H1 (cell line): ENCODE data around the gene XPO1. TPM values are rescaled to one million over a fixed set of nuclear protein-coding genes. Genes with fewer than 3 reads are reported as not detected.

Experiments
- ASH2L ChIP-seq: fragments of 200-600, 300-600 bp; sonication (generic); IDR thresholded peaks from one replicate; pipeline ENCODE4 v1.7.1; 2017; ENCODE audit warnings: low read length
- E2F6 ChIP-seq: IDR thresholded peaks from 2 replicates; pipeline ENCODE4 v1.6.1; 2012; ENCODE audit warnings: inconsistent platforms
- EGR1 ChIP-seq: IDR thresholded peaks from 2 replicates; pipeline ENCODE4 v1.6.1; 2011; ENCODE audit warnings: low read depth, low read length, borderline replicate concordance
- MAX ChIP-seq: IDR thresholded peaks from 2 replicates; pipeline ENCODE4 v1.6.1; 2012; ENCODE audit warnings: inconsistent platforms
- SP1 ChIP-seq: IDR thresholded peaks from 2 replicates; pipeline ENCODE4 v1.6.1; 2011; ENCODE audit warnings: low read depth, low read length
- SRF ChIP-seq: IDR thresholded peaks from 2 replicates; pipeline ENCODE4 v1.6.1; 2011; ENCODE audit warnings: mild to moderate bottlenecking, low read depth, low read length, moderate library complexity
- polyA plus RNA-seq, 7 experiments: library from polyadenylated mRNA; depleted of rRNA in 3 of 7; stranded (reverse) in 5 of 7; unstranded in 2 of 7; fragments of >200 nt in 5 of 7; fragments of 200-250 nt in 2 of 7; gene quantifications; 1 replicate in 5 of 7; 2 replicates in 1 of 7; 4 replicates in 1 of 7; pipeline versions ENCODE4 v1.2.1 to v1.2.3, GENCODE V29; 2011 to 2013; ENCODE audit warnings: missing spikeins in 2 of 7, mixed read lengths in 2 of 7
- total RNA-seq: library from RNA; stranded (reverse); fragmentation: NEBNext Ultra II Directional; extraction: Animal tissue kit (Norgen Biotek cat#: 25700); gene quantifications from 2 replicates; pipeline ENCODE4 v1.2.1, GENCODE V29; 2021
- TF ChIP-seq, protein P1 (sequence below), 3 experiments: IDR thresholded peaks; 1 replicate in 2 of 3; 2 replicates in 1 of 3; pipeline versions ENCODE4 v1.5.1 to v1.6.1; 2011; ENCODE audit warnings: low read length in 3 of 3, mild to moderate bottlenecking in 3 of 3, inconsistent platforms in 2 of 3, low read depth in 1 of 3, moderate library complexity in 1 of 3; ENCODE audit not compliant: insufficient read depth in 1 of 3; ENCODE audit errors: control extremely low read depth in 1 of 3

The XPO1 gene
- total and polyA plus RNA-seq, 2 of the 8 experiments (the other 6 are each of a cell fraction or from before 2014, with no cell fraction given): 110 to 296 TPM

GRCh38 chr2:61470122-61470951, 67.8 kb downstream of the XPO1 start (continued):
- no peak; the same call in 1 of the 2 replicates for TF ChIP-seq E2F6
- TF ChIP-seq, protein P1, sequence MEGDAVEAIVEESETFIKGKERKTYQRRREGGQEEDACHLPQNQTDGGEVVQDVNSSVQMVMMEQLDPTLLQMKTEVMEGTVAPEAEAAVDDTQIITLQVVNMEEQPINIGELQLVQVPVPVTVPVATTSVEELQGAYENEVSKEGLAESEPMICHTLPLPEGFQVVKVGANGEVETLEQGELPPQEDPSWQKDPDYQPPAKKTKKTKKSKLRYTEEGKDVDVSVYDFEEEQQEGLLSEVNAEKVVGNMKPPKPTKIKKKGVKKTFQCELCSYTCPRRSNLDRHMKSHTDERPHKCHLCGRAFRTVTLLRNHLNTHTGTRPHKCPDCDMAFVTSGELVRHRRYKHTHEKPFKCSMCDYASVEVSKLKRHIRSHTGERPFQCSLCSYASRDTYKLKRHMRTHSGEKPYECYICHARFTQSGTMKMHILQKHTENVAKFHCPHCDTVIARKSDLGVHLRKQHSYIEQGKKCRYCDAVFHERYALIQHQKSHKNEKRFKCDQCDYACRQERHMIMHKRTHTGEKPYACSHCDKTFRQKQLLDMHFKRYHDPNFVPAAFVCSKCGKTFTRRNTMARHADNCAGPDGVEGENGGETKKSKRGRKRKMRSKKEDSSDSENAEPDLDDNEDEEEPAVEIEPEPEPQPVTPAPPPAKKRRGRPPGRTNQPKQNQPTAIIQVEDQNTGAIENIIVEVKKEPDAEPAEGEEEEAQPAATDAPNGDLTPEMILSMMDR (IDR thresholded peaks at IDR 0.05; ENCODE audit: control extremely low read depth in 1 of 3, insufficient read depth in 1 of 3, low read depth in 1 of 3, low read length in 3 of 3): no peak
- TF ChIP-seq SP1: no peak
- TF ChIP-seq ASH2L: peak; percentile 65
- no peak for TF ChIP-seq EGR1
- TF ChIP-seq SRF: no peak
- no peak for TF ChIP-seq MAX
